Sigmoid colon (tissue), 7 donors: ENCODE measurements around the gene KLK6. TPM values are rescaled to one million over a fixed set of nuclear protein-coding genes. Genes with fewer than 3 reads are reported as not detected.

Experiments used
- DNase-seq: peaks from one replicate; pipeline ENCODE4 v3.0.0-alpha.2; 2019
- H3K27ac ChIP-seq, 4 donors: fragments of 200-600 bp; sonication (generic); one replicate each; pipeline ENCODE4 v1.5.1; 2016 to 2019; ENCODE audit warnings: mild to moderate bottlenecking in 1 of 4
- H3K27me3 ChIP-seq, 3 donors: fragments of 200-600 bp; sonication (generic); one replicate each; pipeline ENCODE4 v1.5.1; 2019; ENCODE audit warnings: mild to moderate bottlenecking in 1 of 3
- H3K36me3 ChIP-seq, 4 donors: fragments of 200-600 bp; sonication (generic); one replicate each; pipeline ENCODE4 v1.5.1; 2016 to 2019
- H3K4me1 ChIP-seq, 4 donors: fragments of 200-600 bp; sonication (generic); one replicate each; pipeline ENCODE4 v1.5.1; 2017 to 2019
- H3K4me3 ChIP-seq, 4 donors: fragments of 200-600 bp; sonication (generic); one replicate each; pipeline ENCODE4 v1.5.1; 2017 to 2019; ENCODE audit warnings: mild to moderate bottlenecking in 2 of 4, moderate library complexity in 1 of 4
- H3K9me3 ChIP-seq, 4 donors: fragments of 200-600 bp in 3 of 4; sonication (generic) in 3 of 4; one replicate each; pipeline versions ENCODE4 v1.5.1 to v1.6.1; 2013 to 2019
- EP300 ChIP-seq, 4 donors: sonication (generic); formaldehyde crosslinking; IDR thresholded peaks; one replicate each; pipeline ENCODE4 v1.6.1; 2017; ENCODE audit warnings: antibody characterized with exemption in 4 of 4
- POLR2A ChIP-seq, 2 donors: fragments of 450-650 bp; IDR thresholded peaks; one replicate each; pipeline ENCODE4 v1.6.1; 2016; ENCODE audit warnings: antibody characterized with exemption in 2 of 2, mild to moderate bottlenecking in 2 of 2, moderate library complexity in 2 of 2
- POLR2AphosphoS5 ChIP-seq, 4 donors: sonication (generic); formaldehyde crosslinking; IDR thresholded peaks; one replicate each; pipeline ENCODE4 v1.6.1; 2017; ENCODE audit warnings: antibody characterized with exemption in 4 of 4
- WGBS, 2 donors: extraction: QIAGEN DNeasy Blood & Tissue Kit; methylation state at CpG; one replicate each; pipeline ENCODE4 v1.1.7; 2013; 5-methylcytosine and 5-hydroxymethylcytosine counted together
- intact Hi-C: fragments of 100-400 bp; cut with DNase I; formaldehyde crosslinking; loops from one replicate; pipeline ENCODE4 v1.15.1; 2023
- polyA plus RNA-seq, 3 donors: library from polyadenylated mRNA; stranded (reverse); fragments of 200-250 nt; gene quantifications; one replicate each; pipeline ENCODE4 v1.2.3, GENCODE V29; 2013
- total RNA-seq, 4 donors: library from RNA; depleted of rRNA; stranded (reverse); fragments of >200 nt; gene quantifications; one replicate each; pipeline ENCODE4 v1.1.0, GENCODE V29; 2016
- TF ChIP-seq, protein P1 (sequence below), 4 experiments: fragments of 450-650 bp in 3 of 4; fragments of 200-600 bp in 1 of 4; IDR thresholded peaks; one replicate each; pipeline ENCODE4 v1.5.1; 2016 to 2019; ENCODE audit warnings: antibody characterized with exemption in 4 of 4, mild to moderate bottlenecking in 3 of 4, moderate library complexity in 2 of 4
- donor health status: healthy with polysubstance abuse.
- donor health status: Bipolar disorder and iron deficiency.
- donor health status: healthy.

KLK6 gene
- total RNA-seq (not detected), polyA plus RNA-seq (not detected)

DNA sequence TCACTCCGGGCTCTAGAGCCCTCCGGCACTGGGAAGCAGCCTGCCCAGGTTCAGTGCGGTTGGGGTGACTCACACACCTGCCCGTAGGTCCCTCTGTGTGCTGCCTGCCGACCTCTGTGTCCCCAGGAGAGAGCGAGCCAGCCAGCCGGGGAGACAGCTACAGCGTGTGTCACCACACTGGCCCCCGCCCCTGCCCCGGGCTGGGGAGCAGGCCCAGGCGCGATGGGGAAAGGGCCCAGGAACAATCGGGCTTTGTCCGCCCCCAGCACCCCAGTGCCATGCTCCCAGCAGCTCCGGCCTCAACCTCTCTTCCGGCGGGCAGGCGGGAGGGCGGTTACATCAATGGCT is at the start of gene KLK6:
KLK6 (minus strand) TSS at position 179 of the 348 bp plus-strand sequence. CDS start 1,487 bp downstream, outside the sequence.
- Histone ChIP-seq H3K36me3 (no peaks in the 10 kb centered on the region), H3K4me3 (no peak within 1 kb of the TSS), H3K27me3 (peaks cover 0 to 73% (median 11%) of the 10 kb centered on the region in 3 donors), H3K9me3 (no peaks in the 10 kb centered on the region), H3K27ac (no peak within 1 kb of the TSS), H3K4me1 (no peaks in the 10 kb centered on the region)
- intact Hi-C loops = no loop called here
- WGBS, 2 donors = 68 to 74% methylated on average over 19 of the region's 19 CpGs
- DNase-seq = no peak
- TF ChIP-seq, protein P1, sequence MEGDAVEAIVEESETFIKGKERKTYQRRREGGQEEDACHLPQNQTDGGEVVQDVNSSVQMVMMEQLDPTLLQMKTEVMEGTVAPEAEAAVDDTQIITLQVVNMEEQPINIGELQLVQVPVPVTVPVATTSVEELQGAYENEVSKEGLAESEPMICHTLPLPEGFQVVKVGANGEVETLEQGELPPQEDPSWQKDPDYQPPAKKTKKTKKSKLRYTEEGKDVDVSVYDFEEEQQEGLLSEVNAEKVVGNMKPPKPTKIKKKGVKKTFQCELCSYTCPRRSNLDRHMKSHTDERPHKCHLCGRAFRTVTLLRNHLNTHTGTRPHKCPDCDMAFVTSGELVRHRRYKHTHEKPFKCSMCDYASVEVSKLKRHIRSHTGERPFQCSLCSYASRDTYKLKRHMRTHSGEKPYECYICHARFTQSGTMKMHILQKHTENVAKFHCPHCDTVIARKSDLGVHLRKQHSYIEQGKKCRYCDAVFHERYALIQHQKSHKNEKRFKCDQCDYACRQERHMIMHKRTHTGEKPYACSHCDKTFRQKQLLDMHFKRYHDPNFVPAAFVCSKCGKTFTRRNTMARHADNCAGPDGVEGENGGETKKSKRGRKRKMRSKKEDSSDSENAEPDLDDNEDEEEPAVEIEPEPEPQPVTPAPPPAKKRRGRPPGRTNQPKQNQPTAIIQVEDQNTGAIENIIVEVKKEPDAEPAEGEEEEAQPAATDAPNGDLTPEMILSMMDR (IDR thresholded peaks at IDR 0.05) = no peak
- TF ChIP-seq POLR2A (IDR thresholded peaks at IDR 0.05) (no peak), POLR2AphosphoS5 (IDR thresholded peaks at IDR 0.05) (no peak), EP300 (IDR thresholded peaks at IDR 0.05) (no peak)

DNA sequence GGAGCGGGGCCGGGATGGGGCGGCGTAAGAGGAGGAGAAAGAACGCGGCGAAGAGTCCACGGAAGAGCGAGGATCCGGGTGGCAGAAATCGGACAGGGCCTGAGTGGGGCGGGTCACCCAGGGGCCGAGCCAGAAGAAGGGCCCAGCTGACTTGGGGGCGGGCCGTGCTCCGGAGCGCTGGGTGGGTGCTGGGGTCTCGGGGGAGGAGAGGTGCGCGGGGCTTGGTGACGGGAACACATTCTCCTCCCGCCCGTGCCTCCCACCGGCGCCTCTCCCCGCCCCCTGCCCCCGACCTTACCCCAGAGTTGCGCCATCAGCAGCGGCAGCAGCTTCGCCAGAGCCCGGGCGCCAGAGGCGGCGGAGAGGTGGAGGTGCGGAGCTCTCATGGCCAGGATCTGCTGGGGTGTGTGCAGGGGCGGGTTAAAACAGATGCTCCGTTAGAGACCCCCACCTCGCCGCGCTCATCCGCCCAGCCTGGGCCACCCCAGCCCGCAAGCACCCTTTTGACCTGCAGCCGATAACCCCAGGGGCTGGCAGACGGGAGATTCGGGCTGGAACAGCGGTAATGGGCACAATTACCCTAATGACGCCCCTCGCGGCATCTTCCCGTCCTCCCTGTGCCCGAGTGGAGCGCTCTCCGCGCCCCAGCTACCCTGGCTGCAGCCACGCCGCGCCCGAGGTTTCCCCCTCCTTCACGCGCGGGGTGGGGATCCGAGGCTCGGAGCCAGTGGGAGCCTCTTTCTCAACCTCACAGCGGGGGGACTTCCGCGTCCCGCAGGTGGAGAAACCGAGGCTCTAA is 49.6 kb upstream of the KLK6 start:
- DNase-seq = no peak
- peaks cover 20 to 88% (median 60%) of the 10 kb centered on the region in 3 donors for H3K27me3 ChIP-seq
- no peak for TF ChIP-seq EP300 (IDR thresholded peaks at IDR 0.05)
- TF ChIP-seq POLR2A (IDR thresholded peaks at IDR 0.05) = no peak
- TF ChIP-seq, protein P1 (IDR thresholded peaks at IDR 0.05) = no peak
- TF ChIP-seq POLR2AphosphoS5 (IDR thresholded peaks at IDR 0.05) = no peak
- WGBS, 2 donors = 3 to 5% methylated on average over 68 of the region's 68 CpGs
- no peaks in the 10 kb centered on the region for H3K9me3 ChIP-seq
- peaks cover 0 to 26% (median 18%) of the 10 kb centered on the region in 4 donors for H3K4me1 ChIP-seq
- intact Hi-C loops = no loop called here
- H3K36me3 ChIP-seq = no peaks in the 10 kb centered on the region
- peak overlapping the region in 3 of 4 donors; percentile 16 to 26 (median 20) for H3K4me3 ChIP-seq
- peak overlapping the region in 1 of 4 donors; percentile 42 for H3K27ac ChIP-seq

DNA sequence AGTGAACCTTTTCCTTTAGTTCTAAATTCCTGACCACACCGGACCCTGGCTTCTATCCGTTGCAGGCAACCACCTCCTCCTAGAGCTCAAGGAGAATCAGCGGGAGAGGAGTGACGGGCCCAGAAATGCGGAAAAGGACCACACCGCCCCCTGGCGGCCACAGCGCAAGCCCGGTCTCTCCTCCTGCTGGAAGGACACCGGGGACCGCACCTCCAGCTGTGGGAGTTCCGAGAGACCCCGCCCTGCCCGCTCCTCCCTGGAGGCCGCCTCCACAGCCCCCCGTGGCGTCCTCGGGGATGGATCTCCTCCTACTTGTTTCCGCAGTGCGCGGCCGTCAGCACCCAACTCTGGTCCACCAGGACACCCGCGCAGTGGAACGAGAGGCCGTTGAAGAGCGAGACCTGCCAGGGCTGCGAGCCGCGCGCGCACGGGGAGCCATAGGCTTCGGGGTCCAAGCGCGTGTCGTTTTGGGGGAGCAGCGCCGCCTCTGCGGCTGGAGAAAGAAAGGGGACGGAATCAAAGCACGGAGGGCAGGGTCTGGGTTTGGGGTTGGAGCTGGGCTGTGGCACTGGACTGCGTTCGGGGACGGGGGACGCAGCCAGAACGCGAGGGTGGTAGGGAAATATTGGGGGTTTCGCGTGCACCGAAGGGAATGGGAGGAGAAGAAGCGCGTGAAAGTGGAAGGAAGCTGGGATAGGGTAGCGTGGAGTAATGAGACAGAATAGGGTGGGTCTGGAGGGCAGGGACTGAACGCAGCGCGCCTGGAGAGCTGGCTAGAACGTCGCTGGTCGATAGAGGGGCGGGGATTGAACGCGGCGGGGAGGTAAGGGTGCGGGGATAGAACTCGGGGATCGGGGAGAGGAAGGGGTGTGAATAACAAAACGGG is 47.6 kb upstream of the KLK6 start:
- no peaks in the 10 kb centered on the region for H3K9me3 ChIP-seq
- H3K36me3 ChIP-seq = no peaks in the 10 kb centered on the region
- DNase-seq = no peak
- H3K4me3 ChIP-seq = peak overlapping the region in 3 of 4 donors; percentile 1 to 27 (median 8)
- peak overlapping the region in 1 of 4 donors; percentile 18 for H3K27ac ChIP-seq
- peaks cover 0 to 26% (median 18%) of the 10 kb centered on the region in 4 donors for H3K4me1 ChIP-seq
- TF ChIP-seq, protein P1 (IDR thresholded peaks at IDR 0.05) = peak in 2 of 4 experiments; percentile 27 to 60
- TF ChIP-seq EP300 (IDR thresholded peaks at IDR 0.05) = no peak
- intact Hi-C loops = no loop called here
- peaks cover 18 to 88% (median 57%) of the 10 kb centered on the region in 3 donors for H3K27me3 ChIP-seq
- 3 to 7% methylated on average over 68 of the region's 68 CpGs for WGBS, 2 donors

DNA sequence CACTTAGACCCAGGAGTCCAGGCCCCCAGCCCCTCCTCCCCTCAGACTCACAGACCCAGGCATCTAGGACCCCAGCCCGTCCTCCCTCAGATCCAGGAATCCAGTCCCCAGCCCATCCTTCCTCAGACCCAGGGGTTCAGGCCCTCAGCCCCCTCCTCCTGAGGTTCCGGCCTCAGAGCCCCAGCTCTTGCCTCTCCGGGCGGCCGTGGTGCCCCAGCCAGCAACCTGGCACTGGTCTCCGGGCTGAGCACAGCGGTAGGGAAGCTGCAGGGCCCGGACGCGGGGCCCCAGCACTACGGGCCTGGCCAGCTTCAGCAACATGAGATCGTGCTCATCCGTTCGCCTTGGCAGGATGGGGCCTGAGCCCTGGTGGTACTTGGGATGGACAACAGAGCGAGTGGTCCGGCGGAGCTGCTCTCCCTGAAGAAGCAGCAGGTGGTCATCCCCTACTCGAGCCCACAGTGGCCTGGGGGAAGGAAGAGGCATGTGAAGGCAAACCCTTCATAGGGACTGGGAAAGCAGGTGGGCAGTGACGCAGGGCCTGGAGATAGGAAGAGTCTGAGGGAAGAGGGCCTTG is 46.4 kb upstream of the KLK6 start:
- intact Hi-C loops = no loop called here
- Histone ChIP-seq H3K4me1 (peaks cover 0 to 26% (median 18%) of the 10 kb centered on the region in 4 donors), H3K36me3 (no peaks in the 10 kb centered on the region), H3K9me3 (no peaks in the 10 kb centered on the region), H3K4me3 (no peak overlapping the region), H3K27ac (no peak overlapping the region), H3K27me3 (peaks cover 18 to 88% (median 57%) of the 10 kb centered on the region in 3 donors)
- TF ChIP-seq EP300 (IDR thresholded peaks at IDR 0.05) = no peak
- TF ChIP-seq, protein P1 (IDR thresholded peaks at IDR 0.05) = no peak
- no peak for TF ChIP-seq POLR2AphosphoS5 (IDR thresholded peaks at IDR 0.05)
- no peak for DNase-seq
- WGBS, 2 donors = 85 to 88% methylated on average over 19 of the region's 19 CpGs
